ENCODE measurements around the gene EPHB2.

Gene EPHB2

GRCh38 chr1:22892789-22893188, 182.2 kb downstream of the EPHB2 start:
- no peak for DNase-seq

GRCh38 chr1:22893292-22893691, 182.7 kb downstream of the EPHB2 start:
- DNase-seq, result no peak

- no peak for DNase-seq
These were observed 184.7 kb downstream of the EPHB2 start for GRCh38 chr1:22895357-22895756.

GRCh38 chr1:22896184-22896583, 185.5 kb downstream of the EPHB2 start:
- DNase-seq, result no peak

DNA sequence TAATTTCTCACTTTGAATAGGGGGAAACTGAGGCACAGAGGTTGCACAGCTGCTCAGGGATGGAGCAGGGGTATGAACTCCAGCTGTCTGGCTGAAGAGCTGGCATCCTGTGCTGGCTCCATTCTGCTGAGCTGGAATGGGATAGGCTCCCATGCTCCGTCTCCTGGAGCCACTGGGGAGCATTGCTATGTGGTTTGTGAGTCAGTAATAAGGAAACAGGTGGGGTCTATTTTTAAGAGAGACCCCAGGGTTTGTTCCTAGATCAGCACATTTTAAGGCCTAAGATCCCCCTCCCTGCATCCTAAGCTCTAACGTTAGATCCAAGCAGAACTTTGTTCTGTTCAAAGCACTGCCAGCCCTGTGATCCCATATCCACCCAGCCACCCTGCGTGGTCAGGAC, 189.8 kb downstream of the EPHB2 start:
- no peak for DNase-seq

DNA sequence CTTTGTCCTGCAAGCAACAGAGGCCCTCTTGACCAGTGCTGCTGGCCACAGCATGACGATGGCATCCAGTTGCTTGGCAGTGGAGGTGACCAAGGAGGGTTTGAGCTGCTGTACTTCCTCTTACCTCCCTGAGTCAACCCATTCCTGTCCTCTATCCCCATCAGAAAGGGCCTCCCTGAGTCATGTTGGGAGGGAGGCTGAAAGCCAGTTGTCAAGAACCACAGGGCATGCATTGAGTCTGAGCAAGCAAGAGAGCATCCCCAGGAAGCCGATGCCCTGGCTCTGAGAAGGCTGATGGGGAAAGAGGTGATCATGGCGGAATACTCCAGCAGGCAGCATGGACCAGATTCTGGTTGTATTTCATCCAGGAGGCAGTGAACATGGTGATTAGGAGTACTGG, 192.5 kb downstream of the EPHB2 start:
- DNase-seq, result no peak

GRCh38 chr1:22906968-22907367, 196.3 kb downstream of the EPHB2 start:
- no peak for DNase-seq

DNA sequence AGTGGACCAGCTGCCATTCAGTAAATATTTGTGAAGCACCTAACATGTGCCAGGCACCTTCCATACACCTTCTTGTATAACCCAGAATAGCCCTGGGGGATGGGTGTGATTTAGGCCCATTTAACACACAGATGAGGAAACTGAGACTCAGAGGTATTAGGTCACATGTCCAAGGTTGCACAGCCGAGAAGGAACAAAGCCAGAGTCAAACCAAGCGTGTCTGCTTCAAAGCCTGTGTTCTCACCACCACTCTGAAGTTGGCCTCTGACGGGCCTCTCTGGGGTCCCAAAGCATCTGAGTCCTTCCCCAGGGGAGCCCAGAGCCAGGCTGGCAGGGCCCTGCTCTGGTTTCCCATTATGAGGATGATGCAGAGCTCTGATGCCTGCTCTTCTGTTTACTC, 196.9 kb downstream of the EPHB2 start:
- DNase-seq, result no peak

GRCh38 chr1:22908880-22909426, 198.3 kb downstream of the EPHB2 start:
- no peak for DNase-seq

DNA sequence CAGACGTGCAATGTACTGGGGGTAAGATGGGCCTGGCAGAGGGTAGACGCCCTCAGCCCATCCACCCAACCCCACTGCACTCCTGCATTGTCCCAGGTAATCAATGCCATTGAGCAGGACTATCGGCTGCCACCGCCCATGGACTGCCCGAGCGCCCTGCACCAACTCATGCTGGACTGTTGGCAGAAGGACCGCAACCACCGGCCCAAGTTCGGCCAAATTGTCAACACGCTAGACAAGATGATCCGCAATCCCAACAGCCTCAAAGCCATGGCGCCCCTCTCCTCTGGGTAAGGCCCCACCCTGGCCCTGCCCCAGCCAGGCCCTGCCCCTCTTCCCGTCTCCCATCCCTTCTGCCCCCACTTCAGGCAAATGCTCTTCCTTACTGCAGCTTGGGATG, 199.6 kb downstream of the EPHB2 start:
- no peak for DNase-seq

DNA sequence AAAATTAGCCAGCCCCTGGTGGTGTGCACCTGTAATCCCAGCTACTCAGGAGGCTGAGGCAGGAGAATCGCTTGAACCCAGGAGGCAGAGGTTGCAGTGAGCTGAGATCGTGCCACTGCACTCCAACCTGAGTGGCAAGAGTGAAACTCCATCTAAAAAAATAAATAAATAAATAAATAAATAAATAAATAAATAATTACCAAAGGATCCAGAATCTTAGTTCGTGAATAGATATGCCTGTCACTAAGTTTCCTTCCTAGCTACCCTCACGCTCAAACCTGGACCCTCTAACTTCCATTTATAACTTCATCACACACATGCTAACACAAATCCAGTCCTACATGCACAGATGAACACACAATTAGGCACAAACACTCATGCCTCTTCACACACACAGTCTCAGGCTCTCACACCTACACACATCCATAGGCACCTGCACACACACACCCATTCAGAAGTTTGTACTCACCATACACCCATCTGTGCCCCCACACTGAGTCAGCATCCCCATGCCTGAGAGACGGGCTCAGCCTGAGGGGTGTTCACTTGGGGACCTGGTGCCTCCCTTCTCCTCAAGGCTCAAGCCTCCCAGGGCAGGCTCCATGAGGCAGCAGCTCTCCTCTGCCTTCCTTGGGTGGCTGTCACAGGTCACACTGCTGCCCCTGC, 200.5 kb downstream of the EPHB2 start:
- DNase-seq, result no peak

- no peak for DNase-seq
These were observed 201.7 kb downstream of the EPHB2 start for GRCh38 chr1:22912311-22912710.

DNA sequence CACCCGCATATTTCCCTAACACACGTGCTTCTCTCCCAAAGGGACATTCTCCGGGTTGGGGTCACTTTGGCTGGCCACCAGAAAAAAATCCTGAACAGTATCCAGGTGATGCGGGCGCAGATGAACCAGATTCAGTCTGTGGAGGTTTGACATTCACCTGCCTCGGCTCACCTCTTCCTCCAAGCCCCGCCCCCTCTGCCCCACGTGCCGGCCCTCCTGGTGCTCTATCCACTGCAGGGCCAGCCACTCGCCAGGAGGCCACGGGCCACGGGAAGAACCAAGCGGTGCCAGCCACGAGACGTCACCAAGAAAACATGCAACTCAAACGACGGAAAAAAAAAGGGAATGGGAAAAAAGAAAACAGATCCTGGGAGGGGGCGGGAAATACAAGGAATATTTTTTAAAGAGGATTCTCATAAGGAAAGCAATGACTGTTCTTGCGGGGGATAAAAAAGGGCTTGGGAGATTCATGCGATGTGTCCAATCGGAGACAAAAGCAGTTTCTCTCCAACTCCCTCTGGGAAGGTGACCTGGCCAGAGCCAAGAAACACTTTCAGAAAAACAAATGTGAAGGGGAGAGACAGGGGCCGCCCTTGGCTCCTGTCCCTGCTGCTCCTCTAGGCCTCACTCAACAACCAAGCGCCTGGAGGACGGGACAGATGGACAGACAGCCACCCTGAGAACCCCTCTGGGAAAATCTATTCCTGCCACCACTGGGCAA, 202.9 kb downstream of the EPHB2 start:
- DNase-seq, result no peak

DNA sequence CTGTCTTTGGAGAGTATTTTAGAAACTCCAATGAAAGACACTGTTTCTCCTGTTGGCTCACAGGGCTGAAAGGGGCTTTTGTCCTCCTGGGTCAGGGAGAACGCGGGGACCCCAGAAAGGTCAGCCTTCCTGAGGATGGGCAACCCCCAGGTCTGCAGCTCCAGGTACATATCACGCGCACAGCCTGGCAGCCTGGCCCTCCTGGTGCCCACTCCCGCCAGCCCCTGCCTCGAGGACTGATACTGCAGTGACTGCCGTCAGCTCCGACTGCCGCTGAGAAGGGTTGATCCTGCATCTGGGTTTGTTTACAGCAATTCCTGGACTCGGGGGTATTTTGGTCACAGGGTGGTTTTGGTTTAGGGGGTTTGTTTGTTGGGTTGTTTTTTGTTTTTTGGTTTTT, 203.5 kb downstream of the EPHB2 start:
- DNase-seq, result no peak

GRCh38 chr1:22914633-22915217, 204.1 kb downstream of the EPHB2 start:
- no peak for DNase-seq

DNA sequence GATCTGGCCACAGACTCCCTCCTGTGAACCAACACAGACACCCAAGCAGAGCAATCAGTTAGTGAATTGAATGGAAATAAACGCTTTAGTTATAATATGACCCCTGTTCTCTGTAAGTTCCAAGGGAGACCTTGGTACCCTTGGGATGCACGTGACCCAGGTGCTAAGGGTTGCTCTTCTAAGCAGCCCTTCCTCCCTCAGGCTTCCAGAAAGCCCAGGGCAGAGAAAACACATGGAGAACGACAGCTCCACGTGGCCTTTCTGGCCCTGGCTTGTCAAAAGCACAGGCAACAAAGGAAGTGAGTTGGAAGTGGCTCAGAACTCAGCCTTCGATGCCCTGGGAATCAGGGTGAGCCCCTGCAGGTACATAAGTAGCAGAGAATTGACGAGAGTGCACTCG, 204.6 kb downstream of the EPHB2 start:
- DNase-seq, result no peak

DNA sequence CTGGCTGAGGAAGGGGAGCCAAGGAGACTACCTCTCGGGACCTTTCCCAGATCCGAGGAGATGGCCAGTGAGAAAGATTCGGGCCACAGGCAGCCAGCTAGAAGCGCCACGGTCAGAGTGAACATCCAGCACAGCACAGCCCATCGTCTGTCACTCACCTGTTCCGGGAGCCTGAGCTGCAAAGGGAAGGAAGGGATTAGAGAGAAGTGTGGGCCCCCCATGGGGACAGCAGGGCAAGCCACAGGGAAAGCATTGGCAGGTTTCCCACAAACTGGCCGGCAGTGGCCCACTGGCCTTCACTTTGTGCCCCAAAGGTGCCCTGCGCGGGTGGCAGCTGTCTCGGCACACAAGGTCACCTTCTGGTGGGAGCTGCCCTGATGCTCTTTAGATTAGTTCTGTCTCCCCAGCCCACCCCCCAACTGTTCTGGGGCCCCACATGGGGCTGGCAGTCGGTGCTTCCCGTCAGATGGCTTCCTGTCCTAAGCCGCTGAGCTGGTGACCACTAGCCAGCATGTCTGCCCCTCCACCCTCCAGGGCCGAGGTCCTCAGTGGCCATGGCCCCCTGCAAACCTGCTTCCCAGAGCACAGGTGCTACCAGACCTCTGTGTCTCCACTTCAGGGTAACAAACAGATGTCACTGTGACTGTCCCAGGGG, 205.3 kb downstream of the EPHB2 start:
- DNase-seq, result no peak

DNA sequence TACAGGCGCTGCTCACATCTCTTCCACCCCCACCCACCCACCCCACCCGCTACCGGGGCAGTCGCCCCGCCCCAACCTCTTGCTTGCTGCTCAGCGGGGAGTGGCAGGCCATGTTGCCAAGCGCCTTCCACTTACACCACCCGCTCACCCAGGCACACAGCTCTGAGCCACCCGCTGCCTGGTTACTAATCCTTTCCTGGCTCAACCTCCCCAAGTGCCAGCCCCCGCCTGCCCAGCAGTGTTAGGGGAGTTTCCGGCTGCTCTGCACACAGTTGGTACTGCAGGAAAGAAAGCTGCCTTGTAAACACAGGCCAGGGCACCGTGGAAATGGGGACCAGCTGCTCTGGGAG, 205.8 kb downstream of the EPHB2 start:
- no peak for DNase-seq

- DNase-seq, result no peak
These were observed 207.3 kb downstream of the EPHB2 start for GRCh38 chr1:22917989-22918388.

DNA sequence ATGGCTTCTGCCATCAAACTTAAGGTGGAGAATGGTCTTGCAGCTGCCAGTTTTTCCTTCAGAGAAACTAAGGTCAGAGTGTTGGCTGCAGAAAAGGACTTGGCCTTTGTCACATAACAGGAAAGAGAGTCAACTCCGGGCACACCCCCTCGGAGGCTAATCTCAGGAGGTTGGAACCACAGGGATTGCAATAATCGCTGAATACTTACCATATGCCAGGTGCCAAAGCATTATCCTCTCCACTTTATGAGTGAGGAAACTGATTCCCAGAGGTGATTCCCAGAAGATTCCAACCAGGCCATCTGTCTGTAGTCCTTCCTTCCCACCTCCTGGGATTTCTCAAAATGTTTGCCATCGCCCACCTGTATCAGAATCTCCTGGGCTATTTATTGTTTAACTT, 208.0 kb downstream of the EPHB2 start:
- DNase-seq, result no peak

- DNase-seq, result no peak
These were observed 208.8 kb downstream of the EPHB2 start for GRCh38 chr1:22919341-22920025.

DNA sequence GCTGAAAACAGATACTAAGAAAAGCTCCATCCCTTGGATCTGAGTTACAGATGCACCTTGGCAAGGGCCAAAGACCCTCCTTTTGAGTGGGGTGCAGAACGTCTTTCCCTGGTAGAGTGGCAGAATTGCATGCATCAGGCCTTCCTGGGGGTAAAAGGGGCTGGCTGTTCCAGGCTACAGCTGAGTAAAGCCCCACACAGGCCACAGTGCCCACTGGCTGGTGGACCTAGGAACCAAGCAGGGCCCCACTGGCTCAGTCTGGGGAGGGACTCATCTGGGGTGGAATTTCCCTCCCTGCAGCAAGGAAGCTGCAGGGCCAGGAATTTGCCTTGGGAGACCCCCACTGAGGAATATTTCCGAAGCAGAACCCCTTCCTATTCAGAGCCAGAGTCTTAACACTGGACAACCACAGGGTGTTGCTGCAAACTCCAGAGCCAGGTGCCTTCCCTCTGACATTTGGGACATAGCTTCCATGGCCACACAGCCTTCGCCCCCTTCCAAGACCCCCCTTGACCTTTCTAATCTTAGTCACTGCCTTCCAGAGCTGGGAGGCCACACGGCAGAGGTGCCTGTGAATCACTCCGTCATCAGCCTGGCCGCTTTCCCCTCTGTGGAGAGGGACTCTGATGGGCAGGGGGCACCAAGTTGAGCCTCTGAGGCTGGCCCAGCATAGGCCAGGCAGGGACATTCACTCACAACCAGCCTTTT, 209.5 kb downstream of the EPHB2 start:
- DNase-seq, result no peak
